GM20431 (cell line): ENCODE data around the gene PRC1.
"Not testable (repeated sequence)": the region's sequence is repeated elsewhere in the genome, so short reads cannot be mapped to it uniquely, and the experiment has no call there.

ENCODE experiments used
- in situ Hi-C: fragments of 300-500 bp; cut with MseI, MboI; formaldehyde crosslinking; loops from one replicate; pipeline ENCODE4 v1.15.0; 2020; ENCODE audit warnings: low sequenced_read_pairs; ENCODE audit not compliant: unreplicated experiment

PRC1 gene

DNA sequence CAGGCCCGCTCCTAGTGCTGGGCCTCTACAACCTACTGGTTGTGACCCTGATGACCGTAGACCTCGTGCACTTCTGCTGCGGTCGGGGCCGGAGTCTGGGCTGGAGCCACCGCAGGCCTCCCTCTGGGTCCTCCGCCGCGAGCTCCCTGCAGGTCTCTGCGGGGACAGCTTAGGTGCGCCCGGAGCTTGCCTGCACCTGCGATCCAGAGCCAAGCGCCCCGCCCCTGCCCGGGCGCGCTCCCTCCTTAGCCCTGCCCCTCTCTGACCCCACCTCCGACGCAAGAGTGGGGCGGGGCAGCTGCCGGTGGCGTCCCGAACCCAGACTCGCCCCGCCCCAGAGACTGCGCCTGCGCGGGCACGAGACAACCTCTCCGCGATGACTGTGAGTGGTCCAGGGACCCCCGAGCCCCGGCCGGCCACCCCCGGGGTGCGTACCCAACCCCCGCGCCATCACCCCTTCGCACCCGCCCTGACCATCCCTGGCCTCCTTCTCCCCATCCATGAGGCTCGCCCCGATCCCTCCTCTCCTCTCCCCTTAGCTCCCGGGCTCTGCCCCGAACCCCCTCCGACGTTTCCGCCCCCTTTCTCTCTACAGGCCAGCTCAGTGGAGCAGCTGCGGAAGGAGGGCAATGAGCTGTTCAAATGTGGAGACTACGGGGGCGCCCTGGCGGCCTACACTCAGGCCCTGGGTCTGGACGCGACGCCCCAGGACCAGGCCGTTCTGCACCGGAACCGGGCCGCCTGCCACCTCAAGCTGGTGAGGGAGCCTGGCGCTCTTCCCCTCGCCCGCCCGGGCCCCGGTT, 59.2 kb downstream of the PRC1 start, which contains the start of gene UNC45A:
TSS of gene UNC45A (plus strand) at position 337 of the 803 bp plus-strand sequence. CDS start at position 377, 40 bp downstream.
- in situ Hi-C loops = no loop called here

DNA sequence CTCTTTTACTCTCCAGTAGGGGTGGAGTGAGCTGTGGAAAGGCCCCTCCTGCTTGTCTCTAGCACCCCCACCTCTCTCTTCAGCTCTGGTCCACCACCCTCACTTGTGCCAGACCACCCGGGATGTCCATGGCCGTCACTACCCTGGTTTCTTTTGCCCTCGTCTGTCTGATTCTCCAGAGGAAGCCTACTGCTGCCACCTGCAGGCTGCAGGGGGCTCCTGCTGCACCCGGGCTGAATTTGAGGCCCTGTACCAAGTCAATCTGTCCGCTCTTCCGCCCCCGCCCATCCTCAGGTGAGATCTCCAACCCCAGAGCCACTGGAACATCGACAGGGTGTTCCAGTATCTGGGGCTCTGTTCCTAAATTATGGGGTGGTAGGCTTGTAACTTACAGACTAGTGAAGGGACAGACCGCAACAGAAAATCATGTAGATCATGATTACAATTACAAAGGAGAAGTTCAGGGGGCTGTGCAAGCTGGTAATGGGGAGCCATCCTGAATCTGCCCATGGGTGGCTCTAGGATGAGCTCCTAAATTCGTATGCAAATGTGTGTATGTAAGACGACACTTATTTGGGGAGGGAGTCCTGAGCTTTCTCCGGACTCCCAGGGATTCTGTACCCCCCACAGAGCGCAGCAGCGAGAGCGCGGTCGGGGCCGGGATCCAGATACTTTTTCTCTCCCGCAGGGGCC, 59.9 kb downstream of the PRC1 start:
- in situ Hi-C loops = no loop called here

DNA sequence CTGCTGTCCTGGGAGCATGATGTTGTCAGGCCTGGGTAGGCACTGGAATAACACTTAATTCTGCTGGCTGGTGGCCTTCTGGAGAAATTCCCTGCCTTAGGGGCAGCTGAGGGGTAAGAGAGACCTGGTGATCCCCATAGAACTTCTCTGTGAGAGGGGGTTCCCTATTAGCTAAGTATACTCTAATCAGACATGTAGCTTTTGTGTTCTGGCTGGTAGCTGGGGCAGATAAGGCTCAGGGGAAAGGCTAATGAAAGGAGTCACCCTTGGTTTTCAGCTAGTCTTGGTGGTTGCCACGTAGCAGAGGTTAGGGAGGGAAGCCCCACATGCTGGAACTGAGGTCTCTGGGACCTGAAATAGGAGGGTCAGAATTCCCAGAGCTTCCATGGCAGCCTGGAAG, 61.0 kb downstream of the PRC1 start:
- in situ Hi-C loops = no loop called here

DNA sequence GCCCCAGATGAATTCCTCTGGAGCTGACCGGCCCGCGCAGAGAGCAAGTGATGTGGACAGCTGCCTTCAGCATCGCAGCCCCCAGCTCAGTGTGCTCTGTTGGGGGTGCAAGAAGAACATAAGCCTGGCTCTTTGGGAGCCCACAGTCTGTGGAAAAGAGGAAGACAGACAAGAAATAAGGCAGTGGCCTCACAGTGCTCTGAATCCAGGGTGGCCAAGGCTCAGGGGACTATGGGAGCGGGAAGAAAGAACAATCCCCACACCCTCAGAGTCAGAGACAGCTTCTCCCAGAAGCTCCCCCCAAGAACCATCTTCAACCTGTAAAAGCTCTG, 61.7 kb downstream of the PRC1 start:
- in situ Hi-C loops = no loop called here

DNA sequence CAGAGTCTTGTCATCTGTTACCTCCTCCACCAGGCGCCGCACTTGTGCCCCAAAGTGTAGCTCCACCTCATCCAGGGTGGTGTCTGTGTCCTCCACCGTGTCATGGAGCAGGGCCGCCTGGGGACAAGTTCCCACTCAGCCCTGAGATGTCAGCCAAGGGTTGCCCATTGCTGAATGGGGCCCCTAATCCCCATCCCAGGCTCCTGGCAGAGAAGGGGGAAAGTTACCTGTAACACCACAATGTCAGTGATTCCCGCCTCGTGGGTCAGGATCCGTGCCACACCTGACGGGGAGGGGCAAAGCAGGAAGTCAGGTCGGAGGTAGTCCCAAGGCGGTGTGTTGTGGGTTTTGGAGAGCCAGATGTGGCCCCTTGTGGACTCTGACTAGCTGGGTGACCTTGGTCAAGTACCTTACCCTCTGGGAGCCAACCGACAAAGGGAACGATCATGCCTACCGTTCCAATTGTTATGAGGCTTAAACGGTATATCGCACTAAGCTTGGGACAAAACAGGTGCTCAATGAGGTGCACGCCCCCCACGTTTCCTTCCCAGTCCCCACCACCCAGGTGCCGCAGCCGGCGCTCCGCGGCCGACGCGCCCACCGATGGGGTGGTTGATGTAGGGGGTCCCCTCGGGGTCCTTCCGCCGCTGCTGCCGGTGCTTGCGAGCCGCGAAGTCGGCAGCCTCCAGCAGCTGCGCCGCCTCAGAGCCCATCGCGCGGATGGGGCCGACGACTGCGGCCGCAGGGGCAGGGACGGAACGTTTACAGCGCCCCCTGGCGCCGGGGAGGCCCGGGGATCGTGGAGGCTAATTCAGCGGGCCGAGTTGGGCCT, 62.3 kb downstream of the PRC1 start, which contains the start of gene HDDC3:
TSS of gene HDDC3 (minus strand) at position 722 of the 832 bp plus-strand sequence. CDS start at position 713, 9 bp downstream.
- in situ Hi-C loops = no loop called here

DNA sequence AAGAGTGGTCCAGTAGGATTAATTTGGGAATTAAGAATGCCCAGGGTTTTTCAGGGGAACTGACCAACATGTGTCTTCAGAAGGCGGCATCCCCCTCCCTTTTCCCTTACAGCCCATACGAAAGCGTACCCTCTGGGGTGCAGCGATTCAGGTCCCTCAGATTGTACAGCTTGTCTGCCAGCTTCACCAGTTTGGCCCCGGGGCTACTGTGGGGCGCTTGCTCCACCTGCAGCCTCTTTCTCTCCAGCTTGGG, 62.8 kb downstream of the PRC1 start:
- in situ Hi-C loops = no loop called here

DNA sequence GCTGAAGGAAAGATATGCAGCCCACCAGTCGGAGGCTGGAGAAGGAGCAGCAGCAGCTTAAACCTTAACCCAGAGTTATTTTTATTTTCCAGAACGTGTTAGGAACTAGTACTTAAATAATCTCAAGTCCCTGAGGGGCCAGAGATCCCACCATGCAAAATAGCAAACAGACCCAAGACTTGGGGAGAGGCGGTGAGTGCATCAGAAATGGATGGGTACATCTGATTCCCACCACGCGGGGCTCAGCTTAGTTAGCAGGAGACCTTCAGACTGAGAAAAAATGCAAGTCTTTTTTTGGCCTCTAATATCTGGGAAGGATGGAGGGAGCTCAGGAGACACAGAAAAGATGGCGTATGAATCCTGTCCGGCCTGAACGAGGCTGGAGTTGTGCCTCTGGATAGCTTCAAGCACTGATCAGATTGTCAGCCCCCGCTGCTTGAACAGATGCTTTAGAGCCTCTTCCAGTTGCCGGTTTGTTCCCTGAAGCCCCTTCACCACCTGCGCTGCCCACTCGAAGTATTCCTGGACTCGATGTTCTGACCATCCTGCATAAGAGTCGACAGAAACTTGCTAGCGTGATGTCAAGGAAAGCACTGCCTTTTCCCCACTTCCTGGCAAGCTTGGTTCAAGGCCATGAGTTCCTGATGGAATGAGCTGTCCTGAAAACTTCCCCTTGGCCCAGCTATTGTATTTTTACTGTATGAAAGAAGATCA, 63.3 kb downstream of the PRC1 start:
- in situ Hi-C loops = no loop called here

DNA sequence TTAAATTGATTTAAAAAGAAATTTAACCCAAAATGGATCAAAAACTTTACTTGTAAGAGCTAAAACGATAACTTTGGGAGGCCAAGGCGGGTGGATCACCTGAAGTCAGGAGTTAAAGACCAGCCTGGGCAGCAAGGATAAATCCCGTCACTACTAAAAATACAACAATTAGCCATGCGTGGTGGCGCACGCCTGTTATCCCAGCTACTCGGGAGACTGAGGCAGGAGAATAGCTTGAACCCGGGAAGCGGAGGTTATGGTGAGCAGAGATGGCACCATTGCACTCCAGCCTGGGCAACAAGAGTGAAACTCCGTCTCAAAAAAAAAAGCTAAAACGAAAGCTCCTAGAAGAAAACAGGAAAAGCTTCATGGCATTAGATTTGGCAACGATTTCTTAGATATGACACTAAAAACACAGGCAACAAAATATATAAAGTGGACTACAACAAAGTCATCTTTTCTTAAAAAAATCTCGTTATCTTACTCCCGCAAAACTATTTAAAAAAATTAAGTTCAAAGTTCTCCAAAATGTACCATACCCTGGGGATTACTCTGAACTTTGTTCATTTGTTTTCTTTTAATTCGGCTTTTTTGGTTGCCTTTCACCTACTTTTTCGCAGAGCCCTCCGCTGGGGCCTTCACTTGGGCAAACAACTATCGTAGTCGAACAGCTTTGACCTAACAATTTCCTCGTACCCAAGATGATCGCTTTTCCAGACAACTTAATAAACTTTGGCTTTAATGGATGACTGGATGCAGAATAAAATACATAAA, 64.9 kb downstream of the PRC1 start:
- in situ Hi-C loops = no loop called here

DNA sequence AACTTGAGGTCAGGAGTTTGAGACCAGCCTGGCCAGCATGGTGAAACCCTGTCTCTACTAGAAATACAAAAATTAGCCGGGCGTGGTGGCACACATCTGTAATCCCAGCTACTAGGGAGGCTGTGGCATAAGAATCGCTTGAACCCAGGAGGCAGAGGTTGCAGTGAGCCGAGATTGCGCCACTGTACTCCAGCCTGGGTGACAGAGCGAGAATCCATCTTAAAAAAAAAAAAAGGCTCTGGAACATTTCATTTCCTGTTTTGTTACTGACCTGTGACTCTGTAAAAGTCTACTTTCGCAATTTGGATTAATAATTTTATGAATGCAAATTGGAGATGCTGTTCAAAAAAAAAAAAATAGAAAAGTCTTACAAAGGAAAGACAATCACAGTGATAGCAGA, 66.2 kb downstream of the PRC1 start:
- in situ Hi-C loops = not testable (repeated sequence)

DNA sequence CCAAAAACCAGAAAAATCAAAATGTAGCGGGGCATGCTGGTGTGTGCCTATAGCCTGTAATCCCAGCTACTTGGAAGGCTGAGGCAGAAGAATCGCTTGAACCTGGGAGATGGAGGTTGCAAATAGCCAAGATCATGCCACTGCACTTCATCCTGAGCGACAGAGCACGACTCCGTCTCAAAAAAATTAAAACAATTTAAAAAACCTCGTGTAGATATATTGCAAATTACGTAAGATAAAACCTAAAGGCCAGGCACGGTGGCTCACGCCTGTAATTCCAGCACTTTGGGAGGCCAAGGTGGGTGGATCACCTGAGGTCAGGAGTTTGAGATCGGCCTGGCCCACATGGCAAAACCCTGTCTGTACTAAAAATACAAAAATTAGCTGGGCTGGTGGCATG, 67.6 kb downstream of the PRC1 start:
- in situ Hi-C loops = not testable (repeated sequence)

DNA sequence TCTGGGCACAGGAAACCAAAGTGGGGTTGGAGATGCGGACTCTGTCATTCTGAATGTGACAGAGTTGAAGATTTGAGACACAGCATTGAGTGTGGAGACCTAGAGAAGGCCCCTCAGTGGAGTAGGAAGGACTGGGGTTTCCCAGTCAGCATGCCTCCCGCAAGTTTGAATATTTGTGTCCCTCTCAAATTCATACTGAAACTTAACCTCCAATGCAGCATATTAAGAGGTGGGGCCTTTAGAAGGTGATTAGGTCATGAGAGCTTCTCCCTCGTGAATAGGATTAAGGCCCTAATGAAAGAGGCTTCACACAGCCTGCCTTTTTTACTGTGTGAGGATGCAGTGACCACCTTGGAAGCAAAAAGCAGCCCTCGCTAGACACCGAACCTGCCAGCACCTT, 70.0 kb downstream of the PRC1 start:
- in situ Hi-C loops = no loop called here

DNA sequence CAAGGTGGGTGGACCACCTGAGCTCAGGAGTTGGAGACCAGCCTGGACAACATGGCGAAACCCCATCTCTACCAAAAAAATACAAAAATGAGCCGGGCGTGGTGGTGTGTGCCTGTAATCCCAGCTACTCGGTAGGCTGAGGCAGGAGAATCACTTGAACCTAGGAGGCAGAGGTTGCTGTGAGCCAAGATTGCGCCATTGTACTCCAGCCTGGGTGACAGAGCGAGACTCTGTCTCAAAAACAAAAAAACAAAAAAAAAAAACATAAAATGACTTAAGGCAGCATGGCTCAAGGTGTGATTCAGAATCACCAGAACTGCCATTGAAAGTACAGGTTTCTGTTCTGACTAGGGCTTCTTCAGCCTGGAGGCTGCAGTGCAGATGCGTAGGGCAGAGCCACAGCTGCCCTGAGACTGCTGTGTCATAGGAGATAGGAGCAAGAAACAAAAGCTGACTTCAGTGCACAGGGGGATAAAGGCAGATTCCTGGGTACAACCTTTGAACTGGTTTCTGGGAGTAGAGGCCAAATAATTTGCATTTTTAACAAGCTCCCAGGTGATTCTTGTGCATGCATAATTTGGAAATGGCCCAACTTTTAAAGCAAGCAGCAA, 71.5 kb downstream of the PRC1 start:
- in situ Hi-C loops = not testable (repeated sequence)

DNA sequence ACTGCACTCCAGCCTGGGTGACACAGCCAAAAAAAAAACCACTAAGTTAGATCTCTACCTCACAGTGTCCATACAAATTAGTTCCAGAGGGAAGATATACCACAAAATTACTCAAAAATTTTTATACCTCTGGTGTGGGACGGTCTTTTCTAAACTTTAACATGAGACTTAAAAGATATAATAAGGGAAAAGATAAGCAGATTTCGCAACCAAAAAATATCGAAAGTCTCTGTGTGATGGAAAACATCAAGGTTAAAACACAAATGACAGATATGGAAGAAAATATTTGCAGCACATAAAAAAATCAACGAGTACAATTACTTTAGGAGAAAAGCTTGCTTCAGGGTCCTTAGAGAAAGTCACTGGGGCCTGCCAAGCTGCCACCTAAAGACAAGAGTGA, 72.4 kb downstream of the PRC1 start:
- in situ Hi-C loops = no loop called here

DNA sequence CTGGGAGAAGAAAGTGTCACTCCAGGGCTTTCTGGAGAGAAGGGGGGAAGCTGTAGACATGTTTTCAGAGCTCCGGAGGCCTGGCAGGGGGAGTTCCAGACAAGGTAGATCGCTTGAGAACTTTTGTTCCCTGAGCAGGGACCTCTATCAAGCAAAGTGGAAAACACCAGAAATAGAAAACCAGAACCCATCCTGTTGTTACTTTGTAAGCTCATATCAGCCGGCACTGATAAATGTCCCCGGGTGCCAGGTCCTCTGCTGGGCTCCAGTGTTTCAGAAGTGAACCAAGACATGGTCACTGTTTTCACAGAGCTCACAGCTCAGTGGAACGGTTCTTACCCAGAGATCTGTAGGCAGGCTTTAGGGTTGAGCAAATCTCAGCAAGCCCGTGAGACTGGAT, 75.5 kb downstream of the PRC1 start:
- in situ Hi-C loops = no loop called here

DNA sequence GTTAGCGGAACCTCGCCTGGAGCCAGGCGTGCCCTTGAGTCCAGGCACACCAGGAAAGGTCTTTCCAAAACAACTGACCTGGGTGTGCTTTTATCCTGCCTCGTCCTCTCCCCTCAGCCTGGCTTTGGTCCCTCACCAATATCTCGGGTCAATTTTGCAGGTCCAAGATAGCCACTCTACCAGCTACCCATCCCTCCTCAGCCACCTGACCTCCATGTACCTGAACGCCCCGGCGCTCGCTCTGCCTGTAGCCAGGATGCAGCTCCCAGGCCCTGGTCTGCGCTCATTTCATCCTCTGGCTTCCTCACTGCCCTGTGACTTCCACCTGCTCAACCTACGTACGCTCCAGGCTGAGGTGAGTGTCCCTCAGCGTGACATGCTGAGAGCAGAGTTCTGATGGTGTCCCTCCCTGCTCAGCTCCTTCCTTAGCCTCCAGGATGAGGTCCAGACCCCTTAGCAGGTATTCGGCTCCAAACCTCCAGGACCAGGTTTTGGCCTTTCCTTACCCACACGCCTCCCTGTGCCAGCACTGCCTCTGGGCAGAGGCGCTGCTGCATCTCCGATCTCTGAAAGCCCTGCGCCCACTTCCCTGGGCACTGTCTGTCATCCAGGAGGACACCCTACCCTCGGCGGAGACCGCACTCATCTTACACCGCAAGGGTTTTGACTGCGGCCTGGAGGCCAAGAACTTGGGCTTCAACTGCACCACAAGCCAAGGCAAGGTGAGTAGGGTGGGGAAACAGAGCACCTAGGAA, 76.1 kb downstream of the PRC1 start:
- in situ Hi-C loops = no loop called here

DNA sequence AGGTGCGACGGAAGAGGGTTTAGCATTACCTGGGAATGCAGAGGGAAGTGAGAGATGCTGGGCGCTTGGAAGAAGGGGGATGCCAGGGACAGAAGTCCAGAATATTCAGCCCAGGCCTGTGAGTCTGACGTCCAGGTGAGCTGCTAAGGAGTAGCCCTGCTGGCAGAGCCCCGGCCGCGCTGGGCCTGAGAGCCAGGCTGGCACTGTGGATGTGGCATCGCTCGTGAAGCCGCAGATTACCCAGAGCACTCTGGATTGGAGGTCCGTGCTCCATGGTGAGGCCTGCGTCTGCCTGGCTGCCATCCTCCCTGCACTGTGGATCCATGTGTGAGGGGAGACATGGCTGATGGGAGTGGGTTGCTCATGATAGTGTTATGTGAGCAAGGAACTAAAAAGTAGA, 76.8 kb downstream of the PRC1 start:
- in situ Hi-C loops = no loop called here

DNA sequence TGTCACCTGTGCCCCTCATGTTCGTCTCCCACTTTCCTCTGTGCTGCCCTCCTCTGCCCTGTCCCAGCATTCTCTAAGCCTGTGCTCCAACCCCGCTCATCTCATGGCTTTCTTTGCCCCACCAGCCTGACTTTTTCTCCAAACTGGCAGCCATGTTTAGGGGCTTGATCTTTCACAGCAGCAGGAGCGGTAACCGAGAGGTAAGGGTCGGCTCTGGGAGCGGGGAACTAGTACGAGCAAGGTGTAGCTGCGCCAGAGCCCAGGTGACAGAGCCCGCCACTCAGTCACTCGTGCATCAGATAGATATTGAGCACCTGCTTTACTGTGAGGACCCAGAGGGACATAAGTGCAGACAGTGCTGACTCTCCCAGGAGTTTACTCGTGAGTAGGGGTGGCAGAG, 77.9 kb downstream of the PRC1 start:
- in situ Hi-C loops = no loop called here
